Measurements from ENCODE around the gene KLHL36.
"Not testable (repeated sequence)": the region's sequence is repeated elsewhere in the genome, so short reads cannot be mapped to it uniquely, and the experiment has no call there.

The KLHL36 gene

DNA sequence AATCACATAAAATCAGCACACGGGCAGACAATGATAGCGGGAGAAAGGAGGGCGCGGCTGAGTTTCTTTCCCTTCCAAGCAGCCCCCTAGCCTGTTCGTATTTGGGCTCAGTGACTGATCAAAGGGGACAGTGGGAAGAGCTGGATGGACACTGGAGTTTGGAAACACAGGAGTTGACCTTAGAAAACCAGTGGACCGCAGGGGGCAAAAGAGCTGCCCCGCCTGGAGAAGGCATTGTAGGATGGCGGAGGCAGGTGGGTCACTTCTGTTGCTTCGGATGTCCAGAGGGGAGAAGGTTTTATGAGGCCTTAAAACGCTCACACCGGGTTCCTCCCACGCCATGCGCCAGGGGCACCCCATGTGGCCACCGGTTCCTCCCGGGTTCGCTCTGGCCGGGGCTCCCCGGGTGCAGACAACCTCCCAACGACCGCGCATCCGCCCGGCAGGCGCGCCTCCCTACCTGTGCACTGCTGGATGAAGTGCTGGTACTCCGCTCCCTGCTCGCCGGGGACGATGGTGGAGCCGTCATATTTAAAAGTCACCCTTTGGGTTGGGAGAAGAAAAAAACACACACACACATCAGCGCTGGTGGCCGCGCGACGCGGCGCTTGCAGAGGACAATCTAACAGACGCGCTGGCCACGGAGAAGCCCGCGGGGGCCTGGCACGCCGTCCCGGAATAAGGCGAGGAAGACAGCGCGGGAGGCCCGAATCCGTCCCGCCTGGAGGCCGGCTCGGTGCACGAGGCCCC lies 31.1 kb upstream of the KLHL36 start:
- no peak for DNase-seq

DNA sequence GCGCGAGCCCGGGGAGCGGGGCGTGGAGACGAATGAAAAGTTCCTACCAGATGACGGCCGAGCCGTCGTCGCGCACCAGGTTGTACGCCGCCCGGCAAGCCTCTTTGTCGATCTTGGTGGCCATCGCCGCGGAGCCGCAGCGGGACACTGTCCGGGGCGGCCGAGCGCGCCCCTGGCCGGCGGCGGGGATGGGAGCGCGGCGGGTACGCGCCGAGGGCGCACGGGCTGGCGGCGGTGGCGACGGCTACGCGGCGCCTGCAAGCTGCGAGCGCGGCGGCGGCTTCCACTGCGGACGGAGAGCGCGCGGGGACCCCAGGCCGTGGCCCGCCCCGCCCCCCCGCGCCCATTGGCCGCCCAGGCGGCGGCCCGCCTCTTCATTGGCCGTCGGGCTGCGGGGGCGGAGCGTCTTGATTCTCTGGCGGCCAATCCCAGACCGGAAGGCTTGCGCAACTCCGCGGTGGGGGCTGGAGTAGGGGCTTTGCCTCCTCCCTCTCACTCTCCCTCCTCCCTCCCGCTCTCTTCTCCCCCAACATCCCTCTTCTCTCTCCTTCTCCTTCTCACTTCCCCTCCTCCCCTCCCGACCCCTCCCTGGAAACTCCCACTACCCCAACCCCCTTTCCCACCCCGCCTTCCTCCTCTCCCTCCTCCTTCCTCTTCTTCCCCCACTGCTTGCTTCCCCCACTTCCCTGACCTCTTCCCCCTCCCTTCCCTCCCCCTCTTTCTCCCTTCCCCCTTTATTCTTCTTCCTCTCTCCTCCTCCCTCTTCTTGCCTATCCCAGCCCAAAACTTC lies 30.3 kb upstream of the KLHL36 start, which contains the start of gene COTL1:
Gene COTL1 (minus strand): TSS at position 288 of the 790 bp plus-strand sequence. CDS start 164 bp downstream, at position 124.
- DNase-seq: peak; percentile 66

- no peak for DNase-seq
These were observed 29.5 kb upstream of the KLHL36 start for GRCh38 chr16:84618581-84619460.

DNA sequence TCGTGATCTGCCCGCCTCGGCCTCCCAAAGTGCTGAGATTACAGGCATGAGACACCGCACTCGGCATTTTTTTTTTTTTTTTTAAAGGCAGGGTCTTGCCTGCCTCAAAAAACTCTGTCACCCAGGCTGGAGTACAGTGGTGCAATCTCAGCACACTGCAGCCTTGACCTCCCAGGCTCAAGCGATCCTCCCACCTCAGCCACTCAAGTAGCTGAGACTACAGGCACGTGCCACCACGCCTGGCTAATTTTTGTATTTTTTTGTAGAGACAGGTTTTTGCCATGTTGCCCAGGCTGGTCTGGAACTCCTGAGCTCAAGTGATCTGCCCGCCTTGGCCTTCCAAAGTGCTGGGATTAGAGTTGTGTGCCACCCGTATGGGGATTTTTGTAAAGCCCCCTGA lies 27.4 kb upstream of the KLHL36 start:
- not testable (repeated sequence) for DNase-seq

GRCh38 chr16:84625556-84625955 lies 22.8 kb upstream of the KLHL36 start:
- no peak for DNase-seq

DNA sequence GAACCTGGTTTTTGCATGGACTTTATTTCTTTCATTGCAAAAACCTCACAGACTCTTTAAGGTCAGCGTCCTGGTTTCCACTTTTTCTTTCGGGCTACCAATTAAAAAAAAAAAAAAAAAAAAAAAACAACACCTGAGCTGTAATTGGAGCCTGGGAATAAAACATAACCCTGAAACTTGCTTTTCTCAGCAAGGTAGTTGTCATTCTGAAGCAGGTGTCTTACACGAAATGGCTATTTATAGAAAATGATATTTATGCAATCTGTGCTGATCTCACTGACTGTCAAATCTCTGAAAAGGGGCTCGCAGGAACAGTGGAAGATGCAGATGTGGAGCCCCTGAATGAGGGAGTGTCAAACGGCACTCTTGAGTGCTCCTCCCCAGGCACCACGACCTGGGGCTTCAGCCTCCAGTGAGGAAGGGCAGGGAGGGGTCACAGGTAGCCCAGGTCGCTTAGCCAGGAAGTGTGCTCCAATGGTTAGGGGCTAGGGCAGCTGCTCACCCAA lies 20.0 kb upstream of the KLHL36 start:
- DNase-seq: no peak

- DNase-seq: no peak
These were observed 18.7 kb upstream of the KLHL36 start for GRCh38 chr16:84629580-84629979.

DNA sequence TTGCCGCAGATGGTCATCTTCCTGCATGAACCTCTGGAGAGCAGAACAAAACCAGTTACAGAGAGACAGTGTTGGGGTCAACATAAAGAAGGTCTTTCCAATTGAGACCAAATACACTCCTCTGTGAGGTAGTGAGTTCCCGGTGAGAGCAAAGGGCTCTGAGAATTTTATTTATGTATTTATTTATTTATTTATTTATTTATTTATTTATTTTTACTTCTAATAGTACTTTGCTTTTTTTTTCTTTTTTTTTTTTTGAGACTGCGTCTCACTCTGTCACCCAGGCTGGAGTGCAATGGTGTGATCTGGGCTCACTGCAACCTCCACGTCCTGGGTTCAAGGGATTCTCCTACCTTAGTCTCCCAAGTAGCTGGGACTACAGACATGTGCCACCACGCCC lies 18.3 kb upstream of the KLHL36 start:
- no peak for DNase-seq

GRCh38 chr16:84630446-84631152 lies 17.7 kb upstream of the KLHL36 start:
- DNase-seq: no peak

DNA sequence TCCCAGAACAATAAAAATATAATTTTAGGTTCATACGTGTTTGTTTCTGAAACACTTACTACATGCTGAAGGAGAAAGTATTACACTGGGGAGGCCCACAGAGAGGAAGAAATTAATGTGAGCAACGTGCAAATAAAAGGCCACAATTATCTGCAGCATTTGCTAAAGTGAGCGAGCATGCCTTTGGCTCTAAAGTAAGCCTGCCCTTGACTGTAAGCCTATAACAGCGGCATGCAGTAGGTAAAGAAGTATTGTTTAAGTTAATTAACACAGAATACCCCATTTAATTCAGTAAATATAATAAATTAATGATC lies 17.2 kb upstream of the KLHL36 start:
- DNase-seq: no peak

- no peak for DNase-seq
These were observed 16.4 kb upstream of the KLHL36 start for GRCh38 chr16:84631886-84632285.

- not testable (repeated sequence) for DNase-seq
These were observed 15.4 kb upstream of the KLHL36 start for GRCh38 chr16:84632862-84633261.

DNA sequence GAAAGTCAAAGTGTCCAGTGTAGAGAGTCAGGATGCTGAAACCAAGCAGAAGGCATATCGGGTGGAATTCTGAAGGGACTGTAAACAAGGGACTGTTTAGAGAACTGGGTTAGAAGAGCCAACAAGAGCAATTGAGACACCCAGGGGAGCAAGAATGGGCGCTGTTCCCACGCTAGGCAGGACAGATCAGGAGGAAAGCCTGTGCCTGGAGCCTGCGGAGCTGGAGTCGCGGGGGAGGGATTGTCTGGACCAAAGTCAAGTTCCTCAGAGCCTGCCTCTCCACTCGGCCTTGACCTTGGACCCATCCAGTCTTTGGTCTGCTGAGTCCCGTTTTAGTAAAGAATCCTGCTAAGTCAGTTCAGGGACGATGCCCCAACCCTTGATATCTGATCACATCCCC lies 14.7 kb upstream of the KLHL36 start:
- peak; percentile 6 for DNase-seq

GRCh38 chr16:84635702-84636101 lies 12.6 kb upstream of the KLHL36 start:
- DNase-seq: no peak

DNA sequence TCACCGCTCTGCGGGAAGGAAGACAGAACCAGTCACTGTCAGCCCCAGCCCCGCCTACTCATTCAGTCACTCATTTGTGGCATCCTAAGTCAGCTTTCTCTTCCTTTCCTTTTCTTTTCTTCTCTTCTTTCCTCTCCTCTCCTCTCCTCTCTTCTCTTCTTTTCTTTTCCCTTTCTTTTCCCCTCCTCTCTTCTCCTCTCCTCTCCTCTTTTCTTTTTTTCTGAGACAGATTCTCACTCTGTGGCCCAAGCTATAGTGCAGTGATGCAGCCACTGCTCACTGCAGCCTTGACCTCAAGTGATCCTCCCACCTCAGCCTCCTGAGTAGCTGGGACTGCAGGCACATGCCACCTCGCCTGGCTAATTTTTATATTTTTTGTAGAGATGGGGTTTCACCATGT lies 10.6 kb upstream of the KLHL36 start:
- no peak for DNase-seq

- no peak for DNase-seq
These were observed 10.0 kb upstream of the KLHL36 start for GRCh38 chr16:84638231-84638806.

DNA sequence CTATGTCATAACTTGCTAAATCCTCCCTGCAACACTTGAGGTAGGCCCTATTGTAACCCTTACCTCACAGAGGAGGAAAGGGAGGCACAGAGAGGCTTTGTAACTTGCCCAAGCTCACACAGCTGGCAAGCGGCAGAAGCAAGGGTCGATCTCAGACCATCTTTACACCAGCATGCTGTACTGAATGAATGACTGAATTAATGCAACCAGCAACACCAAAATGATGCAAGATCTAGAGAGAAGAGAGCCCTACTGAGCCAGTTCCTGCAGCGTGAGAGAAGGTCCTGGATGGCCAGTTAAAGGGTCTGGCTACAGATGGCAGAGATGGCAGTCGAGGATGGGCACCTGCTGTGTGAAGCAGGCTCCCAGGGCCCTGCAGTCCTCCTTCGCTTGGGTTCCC lies 8.2 kb upstream of the KLHL36 start:
- DNase-seq: no peak

- DNase-seq: peak; percentile 22
These were observed 6.5 kb upstream of the KLHL36 start for GRCh38 chr16:84641643-84642358.

DNA sequence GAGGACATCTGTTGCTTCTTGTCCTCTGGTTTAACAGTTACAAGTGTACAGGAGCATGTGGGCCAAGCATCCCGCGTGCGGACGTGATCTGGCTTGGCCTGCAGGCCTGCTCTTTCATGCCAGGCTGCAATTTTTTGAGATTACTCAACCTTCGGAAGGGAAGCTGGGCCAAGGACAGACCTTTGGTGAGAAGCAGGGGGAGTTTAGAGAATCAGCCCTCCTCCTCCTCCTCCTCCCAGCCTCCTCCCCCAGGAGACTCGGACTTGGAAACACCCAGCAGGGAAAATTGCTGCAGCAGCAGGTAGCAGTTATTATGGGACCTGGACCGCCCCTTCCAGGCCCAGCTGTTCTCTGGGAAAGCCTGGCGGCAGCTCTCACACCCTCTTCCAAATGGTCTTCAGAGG lies 5.1 kb upstream of the KLHL36 start:
- DNase-seq: peak; percentile 69

- peak; percentile 96 for DNase-seq
These were observed 4.6 kb upstream of the KLHL36 start for GRCh38 chr16:84643674-84644073.
